ENCODE data around the gene SAMD1. TPM values are rescaled to one million over a fixed set of nuclear protein-coding genes. Genes with fewer than 3 reads are reported as not detected.

Gene SAMD1
- total RNA-seq, 2 donors from 2014 or later = 94.2 to 126 TPM

GRCh38 chr19:14061081-14061749 lies 29.3 kb downstream of the SAMD1 start:
- Mint-ChIP-seq H3K9me3 (no peaks in the 10 kb centered on the region), H3K27ac (no peak overlapping the region), H3K36me3 (ENCODE audit: low read depth) (no peaks in the 10 kb centered on the region), H3K4me3 (no peak overlapping the region), H3K27me3 (ENCODE audit: insufficient read depth) (peaks cover 43% of the 10 kb centered on the region), H3K4me1 (no peaks in the 10 kb centered on the region)
- H3K27ac ChIP-seq (ENCODE audit: low read depth, low read length) = no peak overlapping the region
- DNase-seq = no peak
- H3K27me3 ChIP-seq (ENCODE audit: control insufficient read depth, insufficient read depth, low read length, poor library complexity, severe bottlenecking) = peaks cover 32% of the 10 kb centered on the region
- no peak overlapping the region for H3K9ac ChIP-seq (ENCODE audit: extremely low read depth, low read length, poor library complexity, severe bottlenecking)
- H3K36me3 ChIP-seq (ENCODE audit: control insufficient read depth, insufficient read depth, low read length) = no peaks in the 10 kb centered on the region
- H3K4me3 ChIP-seq (ENCODE audit: low read length) = no peak overlapping the region
- WGBS, 2 experiments (ENCODE audit: insufficient coverage in 1 of 2, insufficient read length in 1 of 2) = 79 to 89% methylated on average over 3 to 8 of the region's 9 CpGs
- no peaks in the 10 kb centered on the region for H3K9me3 ChIP-seq (ENCODE audit: control insufficient read depth, low read length)
- TF ChIP-seq CTCF (conservative IDR thresholded peaks at IDR 0.05) = no peak
- no peaks in the 10 kb centered on the region for H3K4me1 ChIP-seq (ENCODE audit: control insufficient read depth, insufficient read depth, low read length)

GRCh38 chr19:14059652-14060155 lies 30.8 kb downstream of the SAMD1 start:
- H3K4me3 Mint-ChIP-seq = no peak overlapping the region
- WGBS, 2 experiments (ENCODE audit: insufficient coverage in 1 of 2, insufficient read length in 1 of 2) = 53 to 65% methylated on average over 6 to 8 of the region's 8 CpGs

GRCh38 chr19:14059093-14059480 lies 31.5 kb downstream of the SAMD1 start:
- H3K9ac ChIP-seq (ENCODE audit: extremely low read depth, low read length, poor library complexity, severe bottlenecking) = no peak overlapping the region
- Mint-ChIP-seq H3K4me1 (no peaks in the 10 kb centered on the region), H3K9me3 (no peaks in the 10 kb centered on the region), H3K27me3 (ENCODE audit: insufficient read depth) (peaks cover 53% of the 10 kb centered on the region), H3K27ac (no peak overlapping the region), H3K4me3 (no peak overlapping the region), H3K36me3 (ENCODE audit: low read depth) (no peaks in the 10 kb centered on the region)
- H3K27ac ChIP-seq (ENCODE audit: low read depth, low read length) = no peak overlapping the region
- no peak overlapping the region for H3K4me3 ChIP-seq (ENCODE audit: low read length)
- DNase-seq = peak; percentile 81
- no peaks in the 10 kb centered on the region for H3K4me1 ChIP-seq (ENCODE audit: control insufficient read depth, insufficient read depth, low read length)
- H3K9me3 ChIP-seq (ENCODE audit: control insufficient read depth, low read length) = no peaks in the 10 kb centered on the region
- peak; percentile 87 for TF ChIP-seq CTCF (conservative IDR thresholded peaks at IDR 0.05)
- H3K36me3 ChIP-seq (ENCODE audit: control insufficient read depth, insufficient read depth, low read length) = no peaks in the 10 kb centered on the region
- 27 to 43% methylated on average over 13 to 15 of the region's 15 CpGs for WGBS, 2 experiments (ENCODE audit: insufficient coverage in 1 of 2, insufficient read length in 1 of 2)
- H3K27me3 ChIP-seq (ENCODE audit: control insufficient read depth, insufficient read depth, low read length, poor library complexity, severe bottlenecking) = peaks cover 35% of the 10 kb centered on the region

More at GRCh38 chr19:14059652-14060155, 30.8 kb downstream of the SAMD1 start:
- Mint-ChIP-seq H3K9me3 (no peaks in the 10 kb centered on the region), H3K36me3 (ENCODE audit: low read depth) (no peaks in the 10 kb centered on the region), H3K27me3 (ENCODE audit: insufficient read depth) (peaks cover 47% of the 10 kb centered on the region), H3K4me1 (no peaks in the 10 kb centered on the region), H3K27ac (no peak overlapping the region)
- Histone ChIP-seq H3K27me3 (ENCODE audit: control insufficient read depth, insufficient read depth, low read length, poor library complexity, severe bottlenecking) (peaks cover 35% of the 10 kb centered on the region), H3K27ac (ENCODE audit: low read depth, low read length) (no peak overlapping the region), H3K9me3 (ENCODE audit: control insufficient read depth, low read length) (no peaks in the 10 kb centered on the region), H3K36me3 (ENCODE audit: control insufficient read depth, insufficient read depth, low read length) (no peaks in the 10 kb centered on the region), H3K4me3 (ENCODE audit: low read length) (no peak overlapping the region), H3K4me1 (ENCODE audit: control insufficient read depth, insufficient read depth, low read length) (no peaks in the 10 kb centered on the region), H3K9ac (ENCODE audit: extremely low read depth, low read length, poor library complexity, severe bottlenecking) (no peak overlapping the region)
- TF ChIP-seq CTCF (conservative IDR thresholded peaks at IDR 0.05) = no peak
- DNase-seq = no peak
